MCF 10A (cell line): Measurements from ENCODE around the gene TMEM218. TPM values are rescaled to one million over a fixed set of nuclear protein-coding genes. Genes with fewer than 3 reads are reported as not detected.

Experiments
- BruUV-seq: library from RNA; stranded (reverse); fragments of 400-500 nt; replicated peaks from 2 replicates; lab custom pipeline; 2021; lab: Mats Ljungman, UMichigan
- CTCF ChIA-PET: fragments of 300-600 bp; sonication (Branson Sonifier 250); formaldehyde crosslinking; extraction: SDS; loops from one replicate; lab custom pipeline; 2021; ENCODE audit warnings: antibody characterized with exemption, inconsistent platforms; lab: Yijun Ruan, JAX
- POLR2A ChIA-PET: fragments of 300-600, 350-650 bp; sonication (Branson Sonifier 250); formaldehyde crosslinking; extraction: SDS; loops from one replicate; lab custom pipeline; 2020; ENCODE audit warnings: antibody characterized with exemption, inconsistent platforms; lab: Yijun Ruan, JAX
- DNase-seq: peaks from one replicate; pipeline ENCODE4 v3.0.0-alpha.2; 2018; ENCODE audit not compliant: unreplicated experiment
- H3K27ac Mint-ChIP-seq: one replicate; pipeline ENCODE4 v1.8.0; 2022; ENCODE audit warnings: mild to moderate bottlenecking, low read depth, mixed read lengths; ENCODE audit not compliant: unreplicated experiment
- H3K27me3 Mint-ChIP-seq: one replicate; pipeline ENCODE4 v1.8.0; 2022; ENCODE audit warnings: mixed read lengths; ENCODE audit not compliant: insufficient read depth, unreplicated experiment
- H3K36me3 Mint-ChIP-seq: one replicate; pipeline ENCODE4 v1.8.0; 2022; ENCODE audit warnings: mild to moderate bottlenecking, moderate library complexity, mixed read lengths; ENCODE audit not compliant: insufficient read depth, unreplicated experiment
- H3K4me1 Mint-ChIP-seq: one replicate; pipeline ENCODE4 v1.8.0; 2022; ENCODE audit warnings: mixed read lengths; ENCODE audit not compliant: insufficient read depth, unreplicated experiment
- H3K4me3 Mint-ChIP-seq: one replicate; pipeline ENCODE4 v1.8.0; 2022; ENCODE audit warnings: mild to moderate bottlenecking, moderate library complexity, mixed read lengths; ENCODE audit not compliant: unreplicated experiment
- H3K9me3 Mint-ChIP-seq: one replicate; pipeline ENCODE4 v1.8.0; 2022; ENCODE audit warnings: mixed read lengths; ENCODE audit not compliant: unreplicated experiment
- intact Hi-C: fragments of 100-400 bp; cut with micrococcal nuclease; formaldehyde crosslinking; loops from 2 replicates; pipeline ENCODE4 v1.14.1; 2022
- total RNA-seq: library from RNA; stranded (reverse); gene quantifications from 2 replicates; pipeline ENCODE4 v1.2.3, GENCODE V29; 2022
- TF ChIP-seq, protein P1 (sequence below): fragments of 200-600 bp; IDR thresholded peaks from one replicate; pipeline ENCODE4 v1.8.0; 2022; ENCODE audit warnings: antibody characterized with exemption, mild to moderate bottlenecking; ENCODE audit not compliant: unreplicated experiment

Gene TMEM218
- total RNA-seq, 1 experiment from 2014 or later = 21.1 TPM

DNA sequence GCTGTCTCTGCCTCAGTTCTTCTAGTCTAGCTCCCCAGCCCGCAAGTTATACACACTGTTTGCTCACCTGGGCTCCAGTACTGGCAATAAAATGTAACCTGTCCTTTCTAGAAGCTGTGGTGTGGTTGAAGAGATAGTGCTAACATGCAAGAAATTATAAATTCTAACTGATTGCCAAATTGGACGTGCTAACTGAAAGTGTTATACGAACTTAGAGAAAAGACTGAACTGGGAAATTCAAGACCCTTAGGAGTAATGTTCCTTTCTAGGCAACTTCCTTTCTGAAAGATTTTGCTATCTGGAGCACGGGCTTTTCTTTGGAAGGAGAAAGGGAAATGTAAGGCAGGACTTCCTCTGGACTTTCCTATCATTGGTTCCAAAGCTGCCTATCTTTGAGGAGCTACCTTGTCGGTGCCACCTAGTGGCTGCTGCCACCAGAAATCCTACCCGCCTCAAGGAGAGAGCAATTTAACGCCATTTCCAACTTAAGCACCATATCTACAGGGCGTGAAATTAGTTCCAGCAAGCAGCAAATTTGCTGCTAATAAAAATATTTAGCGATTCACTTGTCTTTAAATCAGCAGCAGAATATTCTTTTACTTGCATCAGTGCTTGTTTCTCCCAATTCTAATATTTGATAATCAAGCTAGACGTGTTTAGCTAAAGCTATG, 12.7 kb upstream of the TMEM218 start:
- ChIA-PET CTCF (interaction anchor here (0.6 to 3.5 kb wide), 9 partner anchors 11 to 153 kb away, joined by 3 to 34 read pairs (median 3); partner anchors contain the start of gene TMEM218), POLR2A (interaction anchor here (0.6 to 1.3 kb wide), 2 partner anchors 11 to 153 kb away, joined by 3 read pairs; no protein-coding TSS in a partner anchor)
- Mint-ChIP-seq H3K27me3 (no peaks in the 10 kb centered on the region), H3K27ac (no peak overlapping the region), H3K36me3 (no peaks in the 10 kb centered on the region), H3K4me3 (no peak overlapping the region), H3K9me3 (no peaks in the 10 kb centered on the region), H3K4me1 (no peaks in the 10 kb centered on the region)
- TF ChIP-seq, protein P1, sequence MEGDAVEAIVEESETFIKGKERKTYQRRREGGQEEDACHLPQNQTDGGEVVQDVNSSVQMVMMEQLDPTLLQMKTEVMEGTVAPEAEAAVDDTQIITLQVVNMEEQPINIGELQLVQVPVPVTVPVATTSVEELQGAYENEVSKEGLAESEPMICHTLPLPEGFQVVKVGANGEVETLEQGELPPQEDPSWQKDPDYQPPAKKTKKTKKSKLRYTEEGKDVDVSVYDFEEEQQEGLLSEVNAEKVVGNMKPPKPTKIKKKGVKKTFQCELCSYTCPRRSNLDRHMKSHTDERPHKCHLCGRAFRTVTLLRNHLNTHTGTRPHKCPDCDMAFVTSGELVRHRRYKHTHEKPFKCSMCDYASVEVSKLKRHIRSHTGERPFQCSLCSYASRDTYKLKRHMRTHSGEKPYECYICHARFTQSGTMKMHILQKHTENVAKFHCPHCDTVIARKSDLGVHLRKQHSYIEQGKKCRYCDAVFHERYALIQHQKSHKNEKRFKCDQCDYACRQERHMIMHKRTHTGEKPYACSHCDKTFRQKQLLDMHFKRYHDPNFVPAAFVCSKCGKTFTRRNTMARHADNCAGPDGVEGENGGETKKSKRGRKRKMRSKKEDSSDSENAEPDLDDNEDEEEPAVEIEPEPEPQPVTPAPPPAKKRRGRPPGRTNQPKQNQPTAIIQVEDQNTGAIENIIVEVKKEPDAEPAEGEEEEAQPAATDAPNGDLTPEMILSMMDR = no peak
- no TSS peak for BruUV-seq
- intact Hi-C loops = no loop called here
- DNase-seq = peak; percentile 56

DNA sequence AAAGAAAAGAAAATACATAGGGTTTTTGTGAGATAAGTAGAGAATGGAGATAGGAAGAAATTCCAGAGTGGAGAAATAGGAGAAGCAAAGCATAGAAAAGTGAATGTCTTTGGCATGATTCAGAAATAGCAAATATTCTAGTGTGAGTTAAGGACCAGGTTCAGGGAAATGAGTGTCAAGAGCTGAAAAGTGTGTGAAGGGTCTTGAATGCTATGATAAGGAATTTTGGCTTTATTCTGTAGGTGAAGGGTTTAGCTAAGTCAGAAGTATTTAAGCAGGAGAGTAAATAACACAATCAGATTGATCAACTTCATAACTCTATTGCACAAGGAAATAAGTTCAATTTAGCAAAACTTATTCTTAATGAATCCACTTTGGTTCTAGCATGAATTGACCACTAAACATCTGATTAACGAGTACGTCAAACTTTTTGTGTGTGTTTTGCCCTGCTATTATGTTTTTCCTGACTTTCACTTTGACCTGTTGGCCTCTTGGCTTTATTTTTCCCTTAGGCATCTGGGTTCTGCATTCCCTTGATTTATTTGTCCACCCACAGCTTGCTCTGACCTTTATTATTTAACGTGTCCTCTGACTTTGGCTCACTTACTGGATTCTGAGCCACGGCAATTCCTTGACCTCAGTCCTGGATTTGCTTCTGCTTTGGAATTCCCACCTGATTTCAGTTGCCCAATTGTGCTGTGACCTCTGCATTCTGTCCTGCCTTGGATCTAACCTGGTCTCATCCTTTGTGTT, 11.9 kb upstream of the TMEM218 start:
- no TSS peak for BruUV-seq
- no peaks in the 10 kb centered on the region for H3K27me3 Mint-ChIP-seq
- no peaks in the 10 kb centered on the region for H3K4me1 Mint-ChIP-seq
- no peak overlapping the region for H3K4me3 Mint-ChIP-seq
- no peak for DNase-seq
- intact Hi-C loops = no loop called here
- TF ChIP-seq, protein P1 = no peak
- no peak overlapping the region for H3K27ac Mint-ChIP-seq
- no peaks in the 10 kb centered on the region for H3K36me3 Mint-ChIP-seq
- ChIA-PET CTCF (interaction anchor here (1.0 to 3.5 kb wide), 5 partner anchors 11 to 152 kb away, joined by 3 to 34 read pairs (median 8); partner anchors contain the start of gene TMEM218), POLR2A (interaction anchor here (0.7 to 1.3 kb wide), 2 partner anchors 11 to 132 kb away, joined by 3 read pairs; no protein-coding TSS in a partner anchor)
- no peaks in the 10 kb centered on the region for H3K9me3 Mint-ChIP-seq

DNA sequence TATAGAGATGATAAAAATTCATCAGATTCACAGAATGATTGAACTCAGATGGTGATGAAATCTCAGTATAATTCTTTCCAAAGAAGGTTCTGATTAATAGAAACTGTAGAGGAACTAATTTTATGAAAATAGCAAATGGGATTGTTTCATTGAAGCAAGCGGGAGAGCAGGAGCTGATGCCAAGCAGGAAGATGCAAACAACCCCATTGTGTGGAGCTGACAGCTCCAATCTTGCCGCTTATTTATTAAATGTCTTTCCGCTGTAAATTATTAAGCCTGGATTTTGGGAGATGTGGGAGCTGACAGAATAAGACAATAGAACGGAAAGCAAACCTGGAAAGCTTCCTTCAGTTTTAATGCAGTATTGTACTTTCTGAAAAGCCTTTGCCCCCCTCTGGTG, 6.0 kb upstream of the TMEM218 start:
- no peak for DNase-seq
- Mint-ChIP-seq H3K4me1 (no peaks in the 10 kb centered on the region), H3K9me3 (peaks cover 8% of the 10 kb centered on the region), H3K4me3 (no peak overlapping the region), H3K27me3 (no peaks in the 10 kb centered on the region), H3K36me3 (no peaks in the 10 kb centered on the region), H3K27ac (no peak overlapping the region)
- no TSS peak for BruUV-seq
- TF ChIP-seq, protein P1 = no peak
- intact Hi-C loops = no loop called here
- ChIA-PET CTCF (interaction anchor here (0.9 to 1.5 kb wide), 3 partner anchors 24 to 147 kb away, joined by 3 to 8 read pairs (median 4); no protein-coding TSS in a partner anchor), POLR2A (interaction anchor here (0.6 to 1.2 kb wide), 2 partner anchors 25 to 33 kb away, joined by 3 read pairs; no protein-coding TSS in a partner anchor)

DNA sequence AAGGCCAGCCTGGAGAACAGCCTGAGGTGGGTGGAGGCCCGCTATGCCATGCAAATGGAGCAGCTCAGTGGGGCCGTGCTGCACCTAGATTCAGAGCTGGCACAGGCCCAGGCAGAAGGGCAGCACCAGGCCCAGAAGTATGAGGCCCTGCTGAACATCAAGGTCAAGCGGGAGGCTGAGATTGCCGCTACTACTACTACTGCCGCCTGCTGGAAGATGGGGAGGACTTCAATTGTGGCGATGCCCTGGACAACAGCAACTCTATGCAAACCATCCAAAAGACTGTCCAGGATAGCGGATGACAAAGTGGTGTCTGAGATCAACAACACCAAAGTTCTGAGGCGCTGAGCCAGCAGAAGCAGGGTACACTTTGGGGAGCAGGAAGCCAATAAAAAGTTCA, 3.1 kb upstream of the TMEM218 start:
- TF ChIP-seq, protein P1 = no peak
- BruUV-seq = no TSS peak
- no peak overlapping the region for H3K27ac Mint-ChIP-seq
- CTCF ChIA-PET = interaction anchor here (0.7 to 4.2 kb wide), 2 partner anchors 9 to 15 kb away, joined by 3 to 14 read pairs; no protein-coding TSS in a partner anchor
- DNase-seq = no peak
- peaks cover 8% of the 10 kb centered on the region for H3K9me3 Mint-ChIP-seq
- H3K27me3 Mint-ChIP-seq = no peaks in the 10 kb centered on the region
- POLR2A ChIA-PET = no interaction called here
- H3K36me3 Mint-ChIP-seq = no peaks in the 10 kb centered on the region
- intact Hi-C loops = loop anchor here (5.0 kb wide), 1 partner anchor 52 kb away; the partner anchor contains the start of gene SLC37A2
- H3K4me3 Mint-ChIP-seq = no peak overlapping the region
- H3K4me1 Mint-ChIP-seq = peaks cover 5% of the 10 kb centered on the region
